Measurements from ENCODE around the gene TMEM254.
"Not testable (repeated sequence)": the region's sequence is repeated elsewhere in the genome, so short reads cannot be mapped to it uniquely, and the experiment has no call there.

DNA sequence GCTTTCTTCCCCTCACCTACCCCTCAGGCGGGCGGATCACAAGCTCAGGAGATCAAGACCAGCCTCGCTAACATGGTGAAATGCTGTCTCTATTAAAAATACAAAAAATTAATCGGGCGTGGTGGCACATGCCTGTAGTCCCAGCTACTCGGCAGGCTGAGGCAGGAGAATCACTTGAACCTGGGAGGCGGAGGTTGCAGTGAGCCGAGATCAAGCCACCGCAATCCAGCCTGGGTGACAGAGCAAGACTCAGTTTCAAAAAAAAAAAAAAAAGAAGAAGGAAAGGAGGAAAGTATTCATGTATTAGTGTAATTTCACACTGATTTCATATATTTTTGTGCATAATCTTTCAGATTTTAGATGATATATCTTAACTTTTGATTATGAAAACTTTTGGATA lies 55.2 kb downstream of the TMEM254 start:
- TF ChIP-seq CTCF, POLR2A, EP300 (IDR thresholded peaks at IDR 0.05): not testable (repeated sequence)
